ENCODE data around the gene SKIC3.

Gene SKIC3

DNA sequence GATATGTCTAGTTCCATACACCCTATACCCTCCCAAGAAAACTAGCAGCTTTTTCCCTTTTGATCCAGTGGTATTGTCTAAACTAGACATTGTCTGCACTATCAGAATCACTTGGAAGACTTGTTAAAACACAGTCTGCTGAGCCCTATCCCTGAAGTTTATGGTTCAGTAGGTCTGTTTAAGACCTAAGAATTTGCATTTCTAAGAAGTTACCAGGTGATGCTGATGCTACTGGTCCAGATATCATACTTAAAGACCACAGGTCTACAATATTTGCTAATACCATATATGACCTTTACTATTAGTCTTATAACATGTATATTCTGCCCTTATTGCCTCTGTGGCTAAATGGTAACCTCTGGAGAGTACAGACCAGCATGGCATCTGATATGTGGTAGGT is 23.3 kb downstream of the SKIC3 start:
- DNase-seq: no peak

DNA sequence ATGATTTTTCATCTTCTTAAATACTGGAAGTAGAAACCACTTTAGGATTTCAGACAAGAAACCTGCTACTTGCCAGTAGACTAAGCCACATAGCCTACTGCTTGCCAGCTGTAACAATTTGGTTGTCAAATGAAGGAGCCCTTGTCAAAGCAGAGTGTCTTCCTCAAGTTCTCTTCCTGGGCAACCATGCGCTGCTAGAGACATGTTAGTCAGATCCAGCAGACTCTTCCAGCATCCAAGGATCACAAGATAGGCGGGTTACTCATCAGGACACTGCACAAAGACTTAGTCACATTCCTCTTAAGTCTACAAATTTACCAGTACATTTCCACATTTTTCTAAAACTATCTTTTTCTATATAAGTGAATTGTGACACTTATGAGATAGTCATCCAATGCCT is 24.4 kb downstream of the SKIC3 start:
- DNase-seq: peak in 22 of 56 donors; percentile 0 to 64 (median 18)

DNA sequence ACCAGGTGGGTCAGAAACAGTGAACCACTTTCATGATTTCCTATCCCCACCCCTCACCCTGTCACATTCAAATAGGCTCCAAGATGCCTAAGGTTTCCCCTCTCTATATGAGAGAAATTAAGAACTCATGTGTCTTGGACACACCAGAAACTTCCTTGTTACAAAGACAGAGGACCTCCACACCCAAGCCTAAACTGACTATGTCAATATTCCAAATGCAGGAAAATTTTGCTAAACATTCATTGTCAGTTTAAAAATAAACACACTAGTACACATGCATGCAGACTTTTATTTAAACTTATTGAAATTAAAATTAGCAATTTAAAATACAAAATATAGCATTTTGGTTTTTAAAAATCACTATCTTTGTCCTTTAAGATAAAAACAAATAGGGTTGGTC is 26.2 kb downstream of the SKIC3 start:
- DNase-seq: no peak

DNA sequence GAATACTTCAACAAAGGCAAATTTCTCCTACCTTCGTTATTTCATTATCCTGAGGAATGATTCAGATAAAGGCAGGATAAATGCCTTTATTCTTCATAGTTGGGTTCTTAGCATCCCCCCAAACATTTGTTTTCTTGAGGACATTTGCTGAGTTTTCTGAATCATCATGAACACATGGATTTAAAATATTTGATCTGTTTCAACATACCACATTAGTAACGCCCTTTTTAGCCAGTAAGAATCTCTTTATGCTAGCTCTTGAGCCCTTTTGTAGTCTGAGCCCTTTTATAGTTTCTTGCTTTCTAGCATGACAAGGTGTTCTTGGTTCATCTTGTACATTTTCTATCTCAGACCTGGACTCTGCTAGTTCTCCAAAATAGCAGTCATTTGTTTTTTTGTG is 27.9 kb downstream of the SKIC3 start:
- DNase-seq: no peak

DNA sequence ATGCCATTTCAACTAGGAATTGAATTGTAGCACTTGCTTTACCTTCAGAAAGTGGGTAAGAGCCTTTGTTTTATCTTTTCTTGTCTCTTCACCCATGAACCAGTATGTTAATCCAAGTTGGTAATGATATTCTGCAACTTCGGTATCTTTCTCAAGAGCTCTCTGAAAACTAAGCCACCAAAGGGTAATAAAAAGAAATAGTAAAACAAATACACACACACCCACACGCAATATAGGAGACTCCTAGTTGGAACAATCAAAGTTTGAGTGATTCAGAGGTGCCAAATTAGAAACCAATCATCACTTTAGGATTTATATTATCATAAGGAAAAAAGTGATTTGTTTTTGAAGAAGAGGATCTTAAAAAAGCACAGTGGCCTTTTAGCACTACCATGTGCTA is 30.4 kb downstream of the SKIC3 start:
- no peak for DNase-seq

DNA sequence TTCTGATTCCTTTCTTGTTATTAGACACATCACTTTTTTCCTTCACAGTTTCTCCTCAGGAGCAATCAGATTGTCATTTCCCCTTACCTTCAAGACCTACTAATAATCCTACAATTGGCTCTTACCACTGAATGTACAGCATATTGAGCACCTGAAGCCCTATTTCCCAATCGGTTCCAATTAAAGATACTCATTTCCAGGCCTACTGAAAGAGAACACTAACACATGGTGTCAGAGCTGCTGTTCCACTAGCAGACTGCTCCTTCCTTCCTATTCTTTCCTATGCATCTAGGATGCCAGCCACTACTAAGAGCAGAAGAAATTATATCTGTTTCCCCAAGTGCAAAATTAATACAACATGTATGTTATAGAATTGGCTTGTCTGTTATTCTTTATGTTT is 34.6 kb downstream of the SKIC3 start:
- DNase-seq: no peak

DNA sequence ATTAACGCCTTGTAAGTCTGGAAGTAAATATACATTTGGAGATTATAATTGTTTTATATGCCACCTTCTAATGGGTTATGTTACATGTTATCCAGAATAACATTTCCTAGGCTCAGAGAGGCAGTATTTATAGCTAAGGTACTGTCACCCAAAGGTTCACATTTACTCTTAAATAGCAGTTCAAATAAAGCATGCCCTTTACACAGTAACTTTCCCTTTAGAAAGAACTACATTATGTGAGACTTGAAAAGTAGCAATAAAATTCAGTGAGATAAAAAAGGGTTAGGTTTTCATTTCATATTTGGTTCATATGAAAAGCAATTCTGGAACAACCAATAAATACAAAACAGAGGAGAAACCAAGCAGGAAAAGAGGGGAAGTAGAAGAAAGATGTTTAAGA is 35.1 kb downstream of the SKIC3 start:
- no peak for DNase-seq

DNA sequence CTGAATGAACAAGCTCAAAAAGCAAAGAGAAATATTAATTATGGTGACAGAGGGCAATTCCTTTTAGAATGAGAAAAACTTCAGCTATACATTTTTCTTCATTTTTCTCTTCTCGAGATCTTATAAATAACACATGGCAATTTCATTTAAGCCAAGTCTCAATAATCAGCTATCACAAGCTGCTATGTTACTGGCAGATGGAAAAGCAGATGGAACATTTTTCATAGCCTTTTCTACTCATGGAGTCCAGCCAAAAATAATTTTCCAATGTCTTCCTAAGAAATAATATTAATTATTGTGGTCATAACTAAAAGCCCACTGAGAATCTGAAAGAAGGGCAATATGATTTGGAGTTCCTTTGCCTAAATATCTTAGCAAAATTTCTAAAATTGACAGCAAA is 35.6 kb downstream of the SKIC3 start:
- no peak for DNase-seq

DNA sequence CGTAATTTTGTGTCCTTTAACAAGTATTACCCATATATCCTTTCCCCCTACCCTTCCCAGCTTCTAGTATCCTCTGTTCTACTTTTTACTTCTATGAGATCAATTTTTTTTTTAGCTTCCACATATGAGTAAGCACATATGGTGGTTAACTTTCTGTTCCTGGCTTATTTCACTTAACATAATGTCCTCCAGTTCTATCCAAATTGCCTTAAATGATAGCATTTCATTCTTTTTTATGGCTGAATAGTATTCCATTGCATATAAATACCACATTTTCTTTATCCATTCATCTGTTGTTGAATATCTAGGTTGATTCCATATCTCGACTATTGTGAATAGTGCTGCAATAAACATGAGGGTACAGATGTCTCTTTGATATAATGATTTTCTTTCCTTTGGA is 36.4 kb downstream of the SKIC3 start:
- no peak for DNase-seq

DNA sequence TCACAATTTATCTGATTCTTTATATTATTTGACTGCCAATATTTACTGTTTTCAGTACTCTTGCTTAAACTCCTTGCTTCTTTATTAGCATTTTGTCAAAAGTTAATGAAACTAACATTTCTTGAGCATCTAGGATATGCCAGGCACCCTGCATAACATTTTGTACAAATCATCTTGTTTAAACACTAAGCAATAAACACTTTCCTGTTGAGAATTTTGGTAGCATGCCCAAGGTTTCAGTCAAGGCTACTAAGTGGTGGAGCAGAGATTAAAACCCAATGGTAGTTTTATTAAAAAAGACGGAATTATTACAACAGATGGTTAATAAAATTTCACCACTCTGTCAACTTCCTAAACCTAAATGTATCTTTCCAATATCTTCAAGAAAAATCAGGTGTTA is 43.2 kb downstream of the SKIC3 start:
- no peak for DNase-seq

DNA sequence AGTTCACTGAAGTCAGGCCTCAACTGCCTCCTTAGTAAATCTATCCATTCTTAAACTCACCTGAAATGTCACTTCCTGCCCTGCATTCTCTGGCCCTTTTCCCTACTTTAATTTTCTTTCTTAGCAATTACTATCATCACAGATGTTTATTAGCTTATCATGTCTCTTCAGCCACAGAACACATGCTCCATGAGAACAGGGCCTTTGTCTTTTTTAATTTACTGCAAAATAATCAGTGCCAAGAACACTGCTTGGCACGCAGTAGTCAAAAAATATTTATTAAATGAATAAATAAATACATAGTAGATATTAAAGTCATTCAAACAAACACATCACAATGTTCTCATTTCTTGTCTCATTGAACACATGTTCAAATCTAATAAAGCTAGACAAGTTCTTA is 46.2 kb downstream of the SKIC3 start:
- DNase-seq: no peak
